MG63 (cell line): Measurements from ENCODE around the gene IPO4. TPM values are rescaled to one million over a fixed set of nuclear protein-coding genes. Genes with fewer than 3 reads are reported as not detected.
A peak's percentile ranks its signal among the peaks of the same experiment; 100 is the strongest.

Experiments used
- DNase-seq: peaks from one replicate; pipeline ENCODE4 v3.0.0-alpha.2; 2020
- H3K27me3 ChIP-seq: fragments of 250-450 bp; sonication (Bioruptor Pico); 2 replicates; pipeline ENCODE4 v1.5.1; 2020; ENCODE audit warnings: mild to moderate bottlenecking, moderate library complexity
- H3K36me3 ChIP-seq: fragments of 250-450 bp; sonication (Bioruptor Pico); 2 replicates; pipeline ENCODE4 v1.5.1; 2020; ENCODE audit warnings: mild to moderate bottlenecking, moderate library complexity
- H3K4me3 ChIP-seq: fragments of 250-450 bp; sonication (Bioruptor Pico); 2 replicates; pipeline ENCODE4 v1.5.1; 2020; ENCODE audit warnings: mild to moderate bottlenecking, moderate library complexity
- H3K9me3 ChIP-seq: fragments of 250-450 bp; sonication (Bioruptor Pico); 2 replicates; pipeline ENCODE4 v1.5.1; 2020; ENCODE audit warnings: mild to moderate bottlenecking, moderate library complexity
- total RNA-seq: library from RNA; depleted of rRNA; stranded (reverse); fragments of >200 nt; shearing (Covaris generic); gene quantifications from 2 replicates; pipeline ENCODE4 v1.2.3, GENCODE V29; 2014; ENCODE audit warnings: low replicate concordance

IPO4 gene
- total RNA-seq, 1 experiment from 2014 or later, result 60.5 TPM

GRCh38 chr14:24184104-24184970 is 4.3 kb downstream of the IPO4 start:
- H3K36me3 ChIP-seq, result peaks cover 41% of the 10 kb centered on the region
- H3K4me3 ChIP-seq, result no peak overlapping the region
- DNase-seq, result no peak
- H3K27me3 ChIP-seq, result no peaks in the 10 kb centered on the region
- H3K9me3 ChIP-seq, result no peaks in the 10 kb centered on the region

GRCh38 chr14:24183014-24183481 is 5.6 kb downstream of the IPO4 start:
- DNase-seq, result no peak
- no peak overlapping the region for H3K4me3 ChIP-seq
- peaks cover 40% of the 10 kb centered on the region for H3K36me3 ChIP-seq
- H3K27me3 ChIP-seq, result no peaks in the 10 kb centered on the region
- H3K9me3 ChIP-seq, result no peaks in the 10 kb centered on the region

- Histone ChIP-seq H3K27me3 (no peaks in the 10 kb centered on the region), H3K9me3 (no peaks in the 10 kb centered on the region), H3K36me3 (peaks cover 35% of the 10 kb centered on the region), H3K4me3 (no peak overlapping the region)
- no peak for DNase-seq
Measured at GRCh38 chr14:24182110-24182882, 6.3 kb downstream of the IPO4 start.

GRCh38 chr14:24181371-24182077 is 7.1 kb downstream of the IPO4 start:
- Histone ChIP-seq H3K9me3 (no peaks in the 10 kb centered on the region), H3K36me3 (peaks cover 29% of the 10 kb centered on the region), H3K27me3 (no peaks in the 10 kb centered on the region), H3K4me3 (no peak overlapping the region)
- no peak for DNase-seq

- Histone ChIP-seq H3K36me3 (peaks cover 18% of the 10 kb centered on the region), H3K27me3 (no peaks in the 10 kb centered on the region), H3K4me3 (no peak overlapping the region), H3K9me3 (no peaks in the 10 kb centered on the region)
- peak; percentile 21 for DNase-seq
Measured at GRCh38 chr14:24179961-24180796, 8.4 kb downstream of the IPO4 start.

GRCh38 chr14:24179294-24179960 is 9.2 kb downstream of the IPO4 start:
- Histone ChIP-seq H3K36me3 (peaks cover 12% of the 10 kb centered on the region), H3K4me3 (no peak overlapping the region), H3K9me3 (no peaks in the 10 kb centered on the region), H3K27me3 (no peaks in the 10 kb centered on the region)
- DNase-seq, result no peak

GRCh38 chr14:24178399-24179178 is 10.0 kb downstream of the IPO4 start:
- H3K4me3 ChIP-seq, result no peak overlapping the region
- no peak for DNase-seq
- H3K27me3 ChIP-seq, result no peaks in the 10 kb centered on the region
- H3K36me3 ChIP-seq, result peaks cover 9% of the 10 kb centered on the region
- no peaks in the 10 kb centered on the region for H3K9me3 ChIP-seq

GRCh38 chr14:24177891-24178290 is 10.7 kb downstream of the IPO4 start:
- no peak overlapping the region for H3K4me3 ChIP-seq
- no peaks in the 10 kb centered on the region for H3K27me3 ChIP-seq
- H3K9me3 ChIP-seq, result no peaks in the 10 kb centered on the region
- H3K36me3 ChIP-seq, result peaks cover 9% of the 10 kb centered on the region
- no peak for DNase-seq

GRCh38 chr14:24177041-24177825 is 11.4 kb downstream of the IPO4 start:
- no peak for DNase-seq
- peaks cover 9% of the 10 kb centered on the region for H3K36me3 ChIP-seq
- no peaks in the 10 kb centered on the region for H3K27me3 ChIP-seq
- H3K9me3 ChIP-seq, result no peaks in the 10 kb centered on the region
- H3K4me3 ChIP-seq, result no peak overlapping the region

GRCh38 chr14:24176599-24176998 is 12.0 kb downstream of the IPO4 start:
- DNase-seq, result no peak
- Histone ChIP-seq H3K9me3 (no peaks in the 10 kb centered on the region), H3K36me3 (peaks cover 9% of the 10 kb centered on the region), H3K4me3 (no peak overlapping the region), H3K27me3 (no peaks in the 10 kb centered on the region)

GRCh38 chr14:24172871-24173281 is 15.7 kb downstream of the IPO4 start:
- Histone ChIP-seq H3K9me3 (no peaks in the 10 kb centered on the region), H3K27me3 (no peaks in the 10 kb centered on the region)
- DNase-seq, result no peak

GRCh38 chr14:24172261-24172860 is 16.3 kb downstream of the IPO4 start:
- Histone ChIP-seq H3K9me3 (no peaks in the 10 kb centered on the region), H3K27me3 (no peaks in the 10 kb centered on the region), H3K4me3 (no peak overlapping the region), H3K36me3 (0 out of 2 replicates have a peak, but pooled peaks cover 3% of the 10 kb centered on the region)
- no peak for DNase-seq

More at GRCh38 chr14:24172871-24173281, 15.7 kb downstream of the IPO4 start:
- Histone ChIP-seq H3K36me3 (no peaks in the 10 kb centered on the region), H3K4me3 (no peak overlapping the region)

GRCh38 chr14:24171422-24172260 is 17.0 kb downstream of the IPO4 start, which contains the start of gene REC8:
TSS of gene REC8 (plus strand) at chr14:24172080. CDS start at chr14:24172553, 473 bp downstream.
- no peaks in the 10 kb centered on the region for H3K27me3 ChIP-seq
- H3K9me3 ChIP-seq, result no peaks in the 10 kb centered on the region
- H3K4me3 ChIP-seq, result no peak within 1 kb of the TSS
- H3K36me3 ChIP-seq, result 0 out of 2 replicates have a peak, but pooled peaks cover 3% of the 10 kb centered on the region
- no peak for DNase-seq
